ENCODE data around the gene LOX.
"Not testable (repeated sequence)": the region's sequence is repeated elsewhere in the genome, so short reads cannot be mapped to it uniquely, and the experiment has no call there.

LOX gene

DNA sequence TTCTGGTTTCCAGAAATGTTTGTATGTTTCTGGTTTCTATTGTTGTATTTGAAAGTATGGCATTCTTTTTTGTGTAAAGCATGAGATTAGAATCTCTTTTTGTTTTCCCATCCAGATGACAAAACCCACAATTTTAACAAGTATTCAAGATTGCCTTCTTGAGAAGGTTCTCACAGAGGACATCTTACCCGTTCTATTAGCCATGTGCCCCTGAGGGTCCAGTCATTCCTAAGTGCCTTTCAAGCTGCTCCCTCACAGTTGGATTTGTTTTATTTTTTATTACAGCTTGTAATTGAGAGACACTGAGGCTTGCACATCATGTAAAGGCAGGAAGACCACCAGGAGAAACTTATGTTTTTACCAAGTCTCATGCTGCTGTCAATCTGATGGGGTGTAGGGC lies 19.3 kb upstream of the LOX start:
- no peak for DNase-seq

GRCh38 chr5:122095158-122095557 lies 17.1 kb upstream of the LOX start:
- DNase-seq = no peak

DNA sequence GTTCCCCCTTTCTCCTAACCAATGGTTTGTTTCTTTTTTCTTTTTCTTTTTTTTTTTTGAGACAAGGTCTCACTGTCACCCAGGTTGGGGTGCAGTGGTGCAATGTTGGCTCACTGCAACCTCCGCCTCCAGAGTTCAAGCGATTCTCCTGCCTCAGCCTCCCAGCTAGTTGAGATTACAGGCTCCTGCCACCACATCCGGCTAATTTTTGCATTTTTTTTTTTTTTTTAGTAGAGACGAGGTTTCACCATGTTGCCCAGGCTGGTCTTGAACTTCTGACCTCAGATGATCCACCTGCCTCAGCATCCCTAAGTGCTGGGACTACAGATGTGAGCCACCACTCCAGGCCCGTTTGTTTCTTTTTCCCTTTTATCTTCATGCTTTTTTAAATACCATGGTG lies 16.2 kb upstream of the LOX start:
- DNase-seq = not testable (repeated sequence)

GRCh38 chr5:122093415-122094180 lies 15.5 kb upstream of the LOX start:
- no peak for DNase-seq

GRCh38 chr5:122091936-122092600 lies 14.0 kb upstream of the LOX start:
- DNase-seq = no peak

DNA sequence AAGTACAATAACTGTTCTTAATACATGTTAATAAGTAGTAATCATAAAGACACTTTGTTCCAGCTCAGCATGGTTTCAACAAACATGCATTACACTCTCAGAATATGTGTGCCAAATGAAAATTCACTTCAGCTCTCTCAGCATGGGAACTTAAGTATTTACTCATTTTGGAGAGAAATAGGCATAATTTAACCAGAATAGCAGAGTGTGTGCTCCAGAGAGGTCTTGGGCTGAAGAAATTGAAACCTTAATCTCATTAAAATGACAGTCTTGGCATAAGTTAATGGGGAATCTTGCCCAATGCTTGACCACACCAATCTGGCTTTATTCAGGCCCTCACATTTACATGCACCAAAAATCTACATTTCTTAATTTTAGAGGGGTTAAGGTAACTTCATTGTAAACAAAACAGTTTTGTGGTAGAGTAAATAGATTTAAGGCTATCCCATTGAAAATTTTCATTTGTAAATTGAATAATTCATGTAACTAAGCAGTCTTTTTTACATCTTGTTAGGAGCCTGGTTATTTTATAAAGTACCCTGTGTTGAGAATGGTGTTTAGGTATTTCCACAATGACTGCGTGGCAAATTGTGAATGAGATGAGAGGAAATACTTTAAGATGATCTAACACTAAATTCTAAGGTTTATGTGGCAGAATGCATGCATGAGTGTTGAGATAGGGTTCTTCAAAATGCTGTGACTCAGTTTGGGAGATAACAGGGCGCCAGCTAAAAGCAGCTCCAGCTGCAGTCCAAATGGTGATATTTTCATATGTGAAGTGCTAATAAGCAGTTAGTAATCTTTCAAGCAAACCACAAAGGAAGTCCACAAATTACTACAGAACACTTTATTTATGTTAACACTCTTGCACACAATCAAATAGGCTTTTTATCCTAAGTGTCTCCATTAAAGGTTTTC lies 11.3 kb upstream of the LOX start:
- DNase-seq = no peak

DNA sequence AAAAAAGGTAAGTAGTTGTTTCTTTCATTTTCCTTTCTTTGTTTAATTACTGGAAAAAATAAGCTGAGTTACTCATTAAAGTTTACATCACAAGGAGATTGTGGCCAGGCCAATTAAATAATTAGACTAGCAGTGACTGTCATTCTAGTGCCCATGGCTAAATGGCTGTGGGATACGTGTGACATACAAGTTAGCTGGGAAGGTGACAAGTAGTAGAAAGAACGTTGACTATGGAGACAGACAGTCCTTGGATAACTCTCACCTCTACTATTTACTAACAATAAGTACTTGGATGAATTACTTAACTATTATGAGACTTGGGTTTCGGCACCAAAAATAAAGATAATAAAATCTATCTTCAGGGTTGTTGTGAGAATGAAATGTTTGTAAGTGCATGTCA lies 7.0 kb upstream of the LOX start:
- no peak for DNase-seq

DNA sequence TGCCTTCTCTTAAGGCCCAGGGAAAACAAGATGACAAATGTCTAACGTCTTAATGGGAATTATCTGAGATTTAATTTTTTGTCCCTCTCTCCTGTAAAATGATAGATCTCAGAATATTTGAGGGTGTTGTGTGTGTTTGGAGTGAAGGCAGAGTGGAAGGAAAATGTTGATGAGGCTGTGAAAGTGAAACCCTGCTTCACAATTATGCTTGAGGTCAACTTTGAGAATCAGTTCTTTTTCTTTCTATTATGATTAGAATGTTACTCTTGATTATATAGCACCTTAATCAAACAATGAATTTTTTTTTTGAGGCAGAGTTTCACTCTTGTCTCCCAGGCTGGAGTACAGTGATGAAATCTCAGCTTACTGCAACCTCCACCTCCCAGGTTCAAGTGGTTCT lies 5.5 kb upstream of the LOX start:
- no peak for DNase-seq

GRCh38 chr5:122081541-122081940 lies 3.5 kb upstream of the LOX start:
- DNase-seq = no peak

DNA sequence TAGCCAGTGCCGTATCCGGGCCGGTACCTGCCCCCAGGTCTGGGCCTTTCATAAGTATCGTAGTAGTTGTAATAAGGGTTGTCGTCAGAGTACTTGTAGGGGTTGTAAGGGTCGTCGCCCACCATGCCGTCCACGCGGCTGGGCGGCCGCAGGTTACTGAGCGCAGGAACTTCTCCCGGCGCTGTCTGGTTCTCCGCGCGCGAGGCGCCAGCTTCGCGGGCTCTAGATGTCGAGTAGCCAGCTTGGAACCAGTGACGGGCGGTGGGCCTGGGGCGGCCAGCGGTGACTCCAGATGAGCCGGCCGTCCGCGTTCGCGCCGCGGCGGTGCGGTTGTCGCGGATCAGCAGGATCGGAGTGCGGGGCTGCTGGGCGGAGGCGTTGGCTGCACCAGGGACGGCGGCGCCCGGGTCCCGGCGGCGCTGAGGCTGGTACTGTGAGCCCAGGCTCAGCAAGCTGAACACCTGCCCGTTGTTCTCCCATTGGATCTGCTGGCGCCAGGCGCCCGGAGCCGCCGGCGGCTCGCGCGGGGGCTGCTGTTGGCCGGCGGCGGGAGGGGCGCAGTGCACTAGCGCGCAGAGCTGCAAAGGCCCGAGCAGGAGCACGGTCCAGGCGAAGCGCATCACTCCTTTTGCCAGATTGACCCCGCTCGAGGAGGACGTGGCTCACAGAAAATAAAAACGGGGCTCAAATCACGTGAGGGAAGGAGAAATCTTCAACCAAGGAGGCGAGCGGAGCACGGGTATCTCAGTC lies 518 bp downstream of the LOX start:
- no peak for DNase-seq

DNA sequence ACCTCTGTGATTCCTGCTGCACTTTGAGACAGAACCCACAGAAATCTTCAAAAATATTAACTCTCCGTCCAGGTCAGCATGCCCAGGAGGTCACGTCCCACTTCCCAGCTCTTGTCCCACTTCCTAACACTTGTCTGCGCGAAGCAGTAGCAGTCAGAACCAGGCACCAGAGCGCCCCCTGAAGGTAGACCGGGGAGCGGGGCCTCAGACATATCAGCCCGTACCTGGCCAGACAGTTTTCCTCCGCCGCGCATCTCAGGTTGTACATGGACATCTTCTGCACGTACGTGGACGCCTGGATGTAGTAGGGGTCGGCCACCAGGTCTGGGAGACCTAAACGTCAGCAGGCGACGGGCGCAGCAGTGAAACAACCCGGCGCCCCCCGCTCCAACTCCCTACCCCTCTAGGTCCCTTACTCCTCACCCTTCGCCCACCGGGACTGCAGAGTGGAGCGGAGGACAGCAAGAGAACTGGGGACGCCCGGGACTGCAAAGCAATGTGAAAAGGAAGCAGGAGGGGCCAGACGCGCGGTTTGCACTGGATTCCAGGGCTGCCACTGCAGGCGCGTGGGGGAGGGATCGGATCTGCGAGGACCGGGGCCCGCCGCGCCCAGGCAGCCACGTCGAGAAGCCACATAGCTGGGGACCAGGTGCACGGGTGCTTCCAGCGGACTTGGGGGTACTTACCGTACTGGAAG lies 1.2 kb downstream of the LOX start:
- no peak for DNase-seq

DNA sequence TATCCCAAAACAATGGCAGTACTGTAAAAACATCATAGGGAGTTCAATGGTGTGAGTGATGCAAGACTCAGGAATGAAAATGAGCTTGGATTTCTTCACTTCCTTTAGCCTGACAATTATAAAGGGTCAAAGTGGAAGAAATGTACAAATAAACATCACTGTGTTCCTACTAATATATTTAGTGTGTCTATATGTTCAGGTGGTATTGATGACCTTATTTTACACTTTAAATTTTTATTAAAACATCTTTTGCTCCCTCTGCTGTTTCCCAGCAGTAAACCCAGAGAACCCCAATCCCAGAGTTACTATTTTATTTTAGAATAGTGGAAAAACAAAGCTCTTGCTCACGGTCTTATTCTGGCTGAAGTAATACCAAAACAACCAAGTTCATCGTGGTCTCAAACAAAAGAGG lies 2.0 kb downstream of the LOX start:
- no peak for DNase-seq

- DNase-seq = no peak
Observed at GRCh38 chr5:122073864-122074263, 4.2 kb downstream of the LOX start.

- DNase-seq = no peak
Observed at GRCh38 chr5:122073018-122073417, 5.0 kb downstream of the LOX start.

DNA sequence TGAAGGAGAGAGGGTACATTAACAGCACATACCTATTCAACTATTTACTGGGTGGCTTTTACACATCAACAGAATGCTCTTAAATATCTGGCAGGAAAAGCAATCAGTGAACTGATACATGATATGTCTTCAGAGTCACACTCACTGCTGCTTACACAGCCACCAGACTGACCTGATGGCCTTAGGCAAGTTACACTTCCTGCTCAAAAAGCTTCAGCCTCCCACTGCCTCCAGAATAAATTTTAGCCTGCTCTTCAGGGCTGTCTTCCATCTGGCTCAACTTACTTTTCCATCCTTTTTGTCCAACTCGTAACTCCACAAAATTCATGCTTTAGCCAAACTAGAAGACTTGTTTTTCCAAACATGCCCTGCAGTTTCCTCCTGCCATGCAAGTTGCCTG lies 10.7 kb downstream of the LOX start:
- no peak for DNase-seq

GRCh38 chr5:122064992-122065391 lies 13.1 kb downstream of the LOX start:
- DNase-seq = no peak

GRCh38 chr5:122063836-122064235 lies 14.2 kb downstream of the LOX start:
- DNase-seq = no peak

GRCh38 chr5:122062205-122062604 lies 15.9 kb downstream of the LOX start:
- no peak for DNase-seq

DNA sequence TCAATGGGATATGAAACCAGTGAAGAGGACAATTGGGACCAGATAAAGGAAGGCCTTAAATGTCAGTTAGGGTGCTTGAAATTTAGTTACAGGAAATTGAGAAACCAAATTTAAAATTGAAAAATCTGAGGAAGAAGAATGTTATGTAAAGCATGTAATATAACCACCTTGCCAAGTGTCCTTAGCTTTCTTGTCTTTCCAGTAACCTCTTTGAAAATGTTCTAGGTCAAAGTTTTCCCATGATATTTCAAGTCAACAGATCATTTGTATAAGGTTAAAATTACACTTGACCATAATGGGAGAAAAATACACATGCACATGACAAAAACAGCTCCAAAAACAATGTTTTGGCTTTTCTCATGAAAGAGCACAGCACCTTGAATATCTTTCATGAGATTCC lies 21.1 kb downstream of the LOX start:
- no peak for DNase-seq

DNA sequence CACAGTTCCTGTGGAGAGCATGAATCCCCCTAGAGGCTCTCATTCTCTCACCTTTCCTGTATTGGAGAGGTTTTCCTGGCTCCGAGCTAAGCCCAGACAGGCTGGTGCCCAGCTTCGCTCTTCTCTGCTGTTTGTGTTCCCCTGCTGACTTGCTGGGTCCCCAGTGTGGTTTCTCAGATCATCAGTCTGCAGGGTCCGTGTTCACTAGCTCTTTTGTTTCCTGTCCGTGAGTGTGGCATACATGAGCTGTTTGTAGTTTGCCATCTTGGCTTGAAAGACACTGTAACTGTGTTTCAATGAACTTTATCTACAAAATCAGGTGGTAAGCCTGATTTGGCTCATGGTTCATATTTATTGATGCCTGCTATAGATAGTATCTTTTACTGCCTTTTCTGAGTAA lies 23.8 kb downstream of the LOX start:
- DNase-seq = no peak

DNA sequence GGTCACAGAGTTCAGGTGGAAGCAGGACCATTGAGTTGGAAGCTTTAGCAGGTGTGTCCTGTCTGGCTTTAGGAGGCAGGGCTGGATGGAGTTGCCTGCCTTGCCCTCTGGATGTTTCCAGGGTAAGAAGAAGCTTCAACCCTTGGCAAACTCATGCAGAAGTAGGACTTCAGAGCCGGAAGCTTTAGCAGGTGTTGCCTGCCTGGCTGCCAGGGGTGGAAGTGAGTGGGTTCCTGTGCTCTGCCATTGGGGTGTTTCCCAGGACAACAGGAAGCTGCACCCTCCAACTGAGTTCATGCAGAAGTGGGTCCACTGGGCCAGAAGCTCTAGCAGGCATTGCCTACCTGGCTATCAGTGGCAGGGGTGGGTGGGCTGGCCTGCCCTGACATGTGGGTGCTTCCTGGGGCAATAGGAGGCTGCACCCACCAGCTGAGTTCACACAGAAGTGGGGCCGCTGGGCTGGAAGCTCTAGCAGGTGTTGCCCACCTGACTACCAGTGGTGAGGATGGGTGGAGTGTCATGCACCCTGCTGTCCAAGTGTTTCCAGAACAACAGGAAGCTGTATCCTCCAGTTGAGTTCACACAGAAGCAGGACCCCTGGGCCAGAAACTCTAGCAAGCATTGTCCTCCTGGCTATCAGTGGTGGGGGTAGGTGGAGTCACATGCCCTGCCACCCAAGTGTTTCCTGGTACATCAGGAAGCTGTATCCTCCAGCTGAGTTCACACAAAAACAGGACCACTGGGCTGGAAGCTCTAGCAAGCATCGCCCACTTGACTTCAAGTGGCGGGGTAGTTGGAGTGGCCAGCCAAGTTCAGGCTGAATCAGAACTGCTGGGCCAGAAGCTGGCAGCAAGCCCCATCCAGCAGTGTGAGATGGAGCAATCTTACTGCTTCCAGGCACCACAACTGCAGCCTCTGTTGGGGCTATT lies 24.6 kb downstream of the LOX start:
- DNase-seq = no peak
